Subcutaneous adipose tissue (tissue), 4 donors: ENCODE data around the gene NAP1L3. TPM values are rescaled to one million over a fixed set of nuclear protein-coding genes. Genes with fewer than 3 reads are reported as not detected.

Experiments used
- total RNA-seq, 4 donors: library from RNA; depleted of rRNA; stranded (reverse); fragments of >200 nt; gene quantifications; one replicate each; pipeline ENCODE4 v1.1.0, GENCODE V29; 2016
- TF ChIP-seq, protein P1 (sequence below): fragments of 450-650 bp; IDR thresholded peaks from one replicate; pipeline ENCODE4 v1.5.1; 2016; ENCODE audit warnings: low read depth, mild to moderate bottlenecking, control low read depth, antibody characterized with exemption, moderate library complexity

Gene NAP1L3
- total RNA-seq, 4 donors from 2014 or later: 0.49 to 2.2 (median 0.54) TPM

GRCh38 chrX:93637591-93637990 is 35.8 kb downstream of the NAP1L3 start:
- TF ChIP-seq, protein P1, sequence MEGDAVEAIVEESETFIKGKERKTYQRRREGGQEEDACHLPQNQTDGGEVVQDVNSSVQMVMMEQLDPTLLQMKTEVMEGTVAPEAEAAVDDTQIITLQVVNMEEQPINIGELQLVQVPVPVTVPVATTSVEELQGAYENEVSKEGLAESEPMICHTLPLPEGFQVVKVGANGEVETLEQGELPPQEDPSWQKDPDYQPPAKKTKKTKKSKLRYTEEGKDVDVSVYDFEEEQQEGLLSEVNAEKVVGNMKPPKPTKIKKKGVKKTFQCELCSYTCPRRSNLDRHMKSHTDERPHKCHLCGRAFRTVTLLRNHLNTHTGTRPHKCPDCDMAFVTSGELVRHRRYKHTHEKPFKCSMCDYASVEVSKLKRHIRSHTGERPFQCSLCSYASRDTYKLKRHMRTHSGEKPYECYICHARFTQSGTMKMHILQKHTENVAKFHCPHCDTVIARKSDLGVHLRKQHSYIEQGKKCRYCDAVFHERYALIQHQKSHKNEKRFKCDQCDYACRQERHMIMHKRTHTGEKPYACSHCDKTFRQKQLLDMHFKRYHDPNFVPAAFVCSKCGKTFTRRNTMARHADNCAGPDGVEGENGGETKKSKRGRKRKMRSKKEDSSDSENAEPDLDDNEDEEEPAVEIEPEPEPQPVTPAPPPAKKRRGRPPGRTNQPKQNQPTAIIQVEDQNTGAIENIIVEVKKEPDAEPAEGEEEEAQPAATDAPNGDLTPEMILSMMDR: no peak

Other genes with a start within 250 kb of the NAP1L3 start
- gene FAM133A, start 628 bp upstream of the NAP1L3 start, total RNA-seq: under 1 TPM in 1 of 4 donors, not detected in 3; 0.57 TPM